Measurements from ENCODE around the gene DONSON. TPM values are rescaled to one million over a fixed set of nuclear protein-coding genes. Genes with fewer than 3 reads are reported as not detected.
A peak's percentile ranks its signal among the peaks of the same experiment; 100 is the strongest.

Gene DONSON
- total RNA-seq, 1 experiment from 2014 or later: 35.3 TPM

DNA sequence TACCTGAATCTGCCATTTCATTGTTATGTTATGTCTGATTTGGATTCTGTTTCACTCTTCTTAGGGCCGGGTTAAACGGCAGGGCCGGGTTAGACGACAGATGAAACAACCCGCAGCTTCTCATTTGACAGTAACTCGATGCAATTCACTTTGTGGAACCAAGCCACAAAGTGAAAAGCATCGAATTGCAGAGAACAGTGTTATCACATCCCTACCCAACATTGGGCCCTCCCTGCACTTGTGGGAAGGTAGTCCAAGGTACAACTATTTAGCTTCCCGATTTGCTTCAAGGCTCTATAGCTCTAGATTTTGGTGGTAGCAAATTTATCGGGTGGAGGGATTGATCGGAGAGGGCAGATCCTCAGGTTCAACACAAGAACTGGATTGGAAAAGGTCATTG lies 28.7 kb downstream of the DONSON start:
- no peak overlapping the region for H4K5ac ChIP-seq (ENCODE audit: insufficient read length, low read depth, low read length)
- no peak overlapping the region for H2BK5ac ChIP-seq (ENCODE audit: insufficient read length, low read length)
- no peak overlapping the region for H2BK12ac ChIP-seq (ENCODE audit: insufficient read length, low read depth, low read length)
- no peaks in the 10 kb centered on the region for H3K23me2 ChIP-seq (ENCODE audit: insufficient read length, low read depth, low read length, poor library complexity, severe bottlenecking)
- H2BK120ac ChIP-seq (ENCODE audit: low read depth, low read length, poor library complexity, severe bottlenecking): no peak overlapping the region
- no CpG with 5 or more reads among the region's 10 CpGs for WGBS (ENCODE audit: extremely low coverage, insufficient read length, low lambda C conversion rate)
- no peak overlapping the region for H3K9ac ChIP-seq (ENCODE audit: extremely low read depth, insufficient read length, low read length)
- DNase-seq: no peak
- no peak overlapping the region for H3T11ph ChIP-seq (ENCODE audit: low read length)
- TF ChIP-seq, protein P1, sequence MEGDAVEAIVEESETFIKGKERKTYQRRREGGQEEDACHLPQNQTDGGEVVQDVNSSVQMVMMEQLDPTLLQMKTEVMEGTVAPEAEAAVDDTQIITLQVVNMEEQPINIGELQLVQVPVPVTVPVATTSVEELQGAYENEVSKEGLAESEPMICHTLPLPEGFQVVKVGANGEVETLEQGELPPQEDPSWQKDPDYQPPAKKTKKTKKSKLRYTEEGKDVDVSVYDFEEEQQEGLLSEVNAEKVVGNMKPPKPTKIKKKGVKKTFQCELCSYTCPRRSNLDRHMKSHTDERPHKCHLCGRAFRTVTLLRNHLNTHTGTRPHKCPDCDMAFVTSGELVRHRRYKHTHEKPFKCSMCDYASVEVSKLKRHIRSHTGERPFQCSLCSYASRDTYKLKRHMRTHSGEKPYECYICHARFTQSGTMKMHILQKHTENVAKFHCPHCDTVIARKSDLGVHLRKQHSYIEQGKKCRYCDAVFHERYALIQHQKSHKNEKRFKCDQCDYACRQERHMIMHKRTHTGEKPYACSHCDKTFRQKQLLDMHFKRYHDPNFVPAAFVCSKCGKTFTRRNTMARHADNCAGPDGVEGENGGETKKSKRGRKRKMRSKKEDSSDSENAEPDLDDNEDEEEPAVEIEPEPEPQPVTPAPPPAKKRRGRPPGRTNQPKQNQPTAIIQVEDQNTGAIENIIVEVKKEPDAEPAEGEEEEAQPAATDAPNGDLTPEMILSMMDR (conservative IDR thresholded peaks at IDR 0.05): no peak
- peak overlapping the region in 1 of 3 experiments; percentile 80; a peak in 1 of 7 replicates for H3K27ac Mint-ChIP-seq
- no peaks in the 10 kb centered on the region for H3K4me1 ChIP-seq (ENCODE audit: insufficient read depth, low read length)
- H3K79me1 ChIP-seq (ENCODE audit: insufficient read depth, low read depth, low read length, poor library complexity, severe bottlenecking): peaks cover 7% of the 10 kb centered on the region
- peaks cover 2% of the 10 kb centered on the region; the same call in 1 of the 2 replicates for H3K79me2 ChIP-seq (ENCODE audit: insufficient read depth, low read length)
- H3K14ac ChIP-seq (ENCODE audit: insufficient read depth, low read length): no peak overlapping the region
- no peaks in the 10 kb centered on the region for H3K9me3 Mint-ChIP-seq
- H3K4ac ChIP-seq (ENCODE audit: low read depth, low read length): no peak overlapping the region
- H3K27me3 Mint-ChIP-seq (ENCODE audit: low read depth): no peaks in the 10 kb centered on the region
- H2AFZ ChIP-seq (ENCODE audit: low read length): no peak overlapping the region
- no peak overlapping the region for H3K27ac ChIP-seq (ENCODE audit: insufficient read length, low read depth, low read length)
- H2BK15ac ChIP-seq (ENCODE audit: low read depth, low read length): no peak overlapping the region
- H3K56ac ChIP-seq (ENCODE audit: insufficient read length, low read depth, low read length): no peak overlapping the region
- no peak overlapping the region for H4K91ac ChIP-seq (ENCODE audit: insufficient read length, low read depth, low read length)
- H3K27me3 ChIP-seq (ENCODE audit: insufficient read depth, low read length): no peaks in the 10 kb centered on the region
- no peak overlapping the region for H3K23ac ChIP-seq (ENCODE audit: insufficient read length, low read depth, low read length)
- H4K8ac ChIP-seq (replicated peaks; ENCODE audit: insufficient read length, low read depth, low read length): no peak overlapping the region
- no peaks in the 10 kb centered on the region for H3K9me3 ChIP-seq (ENCODE audit: control insufficient read depth, low read depth, low read length)
- H2AK5ac ChIP-seq (ENCODE audit: insufficient read length, low read length): no peak overlapping the region
- no peak overlapping the region for H3K4me3 Mint-ChIP-seq
- H4K20me1 ChIP-seq (ENCODE audit: control insufficient read depth, insufficient read depth, insufficient read length): no peaks in the 10 kb centered on the region
- no peak overlapping the region for H3K4me2 ChIP-seq (ENCODE audit: insufficient read depth, insufficient read length, low read length)
- peaks cover 56 to 83% (median 77%) of the 10 kb centered on the region in 3 experiments; a peak in 6 of 7 replicates for H3K36me3 Mint-ChIP-seq (ENCODE audit: insufficient read depth in 1 of 3, low read depth in 3 of 3)
- H2BK20ac ChIP-seq (ENCODE audit: low read depth, low read length, poor library complexity, severe bottlenecking): no peak overlapping the region
- no peak overlapping the region for H3K18ac ChIP-seq (ENCODE audit: insufficient read length, low read depth, low read length)
- H3K4me1 Mint-ChIP-seq: peaks cover 5% of the 10 kb centered on the region in 2 experiments

Data from H9 (cell line).